Tibial nerve (tissue), 4 donors: Measurements from ENCODE around the gene MSANTD1. TPM values are rescaled to one million over a fixed set of nuclear protein-coding genes. Genes with fewer than 3 reads are reported as not detected.
"Not testable (repeated sequence)": the region's sequence is repeated elsewhere in the genome, so short reads cannot be mapped to it uniquely, and the experiment has no call there.

Source experiments
- DNase-seq, 2 donors: peaks; one replicate each; pipeline ENCODE4 v3.0.0-alpha.2; 2019; ENCODE audit warnings: low spot score in 2 of 2
- H3K27ac ChIP-seq, 4 donors: fragments of 200-600 bp; sonication (generic) in 3 of 4; one replicate each; pipeline ENCODE4 v1.5.1; 2017 to 2019; ENCODE audit warnings: mild to moderate bottlenecking in 1 of 4
- H3K27me3 ChIP-seq, 2 donors: fragments of 200-600 bp; sonication (generic) in 1 of 2; one replicate each; pipeline versions ENCODE4 v1.5.1 to v1.6.0; 2017 to 2019
- H3K36me3 ChIP-seq, 3 donors: fragments of 200-600 bp; sonication (generic); one replicate each; pipeline ENCODE4 v1.5.1; 2018 to 2019
- H3K4me1 ChIP-seq, 4 donors: fragments of 200-600 bp; sonication (generic) in 3 of 4; one replicate each; pipeline ENCODE4 v1.5.1; 2017 to 2019
- H3K4me3 ChIP-seq, 4 donors: fragments of 200-600 bp; sonication (generic) in 3 of 4; one replicate each; pipeline ENCODE4 v1.5.1; 2017 to 2019; ENCODE audit warnings: mild to moderate bottlenecking in 1 of 4, moderate library complexity in 1 of 4
- H3K9me3 ChIP-seq, 4 donors: fragments of 200-600 bp; sonication (generic) in 3 of 4; one replicate each; pipeline ENCODE4 v1.5.1; 2017 to 2019
- EP300 ChIP-seq, 2 donors: sonication (generic); formaldehyde crosslinking; IDR thresholded peaks; one replicate each; pipeline ENCODE4 v1.6.1; 2017; ENCODE audit warnings: antibody characterized with exemption in 2 of 2, mild to moderate bottlenecking in 1 of 2
- POLR2A ChIP-seq, 2 donors: fragments of 450-650 bp; IDR thresholded peaks; one replicate each; pipeline ENCODE4 v1.6.1; 2017; ENCODE audit warnings: antibody characterized with exemption in 2 of 2, mild to moderate bottlenecking in 2 of 2, moderate library complexity in 2 of 2
- WGBS, 2 donors: methylation state at CpG; one replicate each; pipeline ENCODE4 v1.1.5; 2018; 5-methylcytosine and 5-hydroxymethylcytosine counted together
- total RNA-seq, 4 donors: library from RNA; depleted of rRNA; stranded (reverse); fragments of >200 nt; gene quantifications; one replicate each; pipeline ENCODE4 v1.1.0, GENCODE V29; 2016
- TF ChIP-seq, protein P1 (sequence below), 5 experiments: fragments of 200-600 bp in 3 of 5; fragments of 450-650 bp in 2 of 5; sonication (generic) in 3 of 5; IDR thresholded peaks; one replicate each; pipeline ENCODE4 v1.5.1; 2016 to 2019; ENCODE audit warnings: antibody characterized with exemption in 5 of 5, mild to moderate bottlenecking in 3 of 5, moderate library complexity in 2 of 5

Gene MSANTD1
- total RNA-seq, 4 donors from 2014 or later = 1.2 to 2.0 (median 1.4) TPM

DNA sequence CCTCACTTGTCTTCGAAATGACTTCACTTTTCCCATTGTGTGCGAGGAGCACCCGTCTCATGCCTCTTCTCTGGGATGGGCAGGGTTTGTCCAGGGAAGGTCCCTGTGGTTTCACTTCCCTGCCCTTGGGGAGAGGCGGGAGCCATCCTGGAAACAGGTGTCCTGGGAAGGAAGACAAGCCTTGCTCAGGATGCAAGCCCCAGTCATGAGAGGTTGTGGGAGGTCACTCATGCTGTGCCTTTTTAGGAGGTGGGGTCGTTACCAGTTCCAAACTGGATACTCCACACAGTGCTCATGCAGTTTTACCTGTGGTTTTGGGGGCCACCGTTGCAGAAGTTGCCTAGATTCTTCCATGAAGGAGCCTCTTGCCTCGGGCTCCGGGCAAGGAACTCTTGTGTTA lies 47.7 kb downstream of the MSANTD1 start:
- no peak overlapping the region for H3K4me3 ChIP-seq
- 91 to 92% methylated on average over 8 of the region's 8 CpGs for WGBS, 2 donors
- TF ChIP-seq EP300 (IDR thresholded peaks at IDR 0.05) = no peak
- no peak for TF ChIP-seq POLR2A (IDR thresholded peaks at IDR 0.05)
- TF ChIP-seq, protein P1, sequence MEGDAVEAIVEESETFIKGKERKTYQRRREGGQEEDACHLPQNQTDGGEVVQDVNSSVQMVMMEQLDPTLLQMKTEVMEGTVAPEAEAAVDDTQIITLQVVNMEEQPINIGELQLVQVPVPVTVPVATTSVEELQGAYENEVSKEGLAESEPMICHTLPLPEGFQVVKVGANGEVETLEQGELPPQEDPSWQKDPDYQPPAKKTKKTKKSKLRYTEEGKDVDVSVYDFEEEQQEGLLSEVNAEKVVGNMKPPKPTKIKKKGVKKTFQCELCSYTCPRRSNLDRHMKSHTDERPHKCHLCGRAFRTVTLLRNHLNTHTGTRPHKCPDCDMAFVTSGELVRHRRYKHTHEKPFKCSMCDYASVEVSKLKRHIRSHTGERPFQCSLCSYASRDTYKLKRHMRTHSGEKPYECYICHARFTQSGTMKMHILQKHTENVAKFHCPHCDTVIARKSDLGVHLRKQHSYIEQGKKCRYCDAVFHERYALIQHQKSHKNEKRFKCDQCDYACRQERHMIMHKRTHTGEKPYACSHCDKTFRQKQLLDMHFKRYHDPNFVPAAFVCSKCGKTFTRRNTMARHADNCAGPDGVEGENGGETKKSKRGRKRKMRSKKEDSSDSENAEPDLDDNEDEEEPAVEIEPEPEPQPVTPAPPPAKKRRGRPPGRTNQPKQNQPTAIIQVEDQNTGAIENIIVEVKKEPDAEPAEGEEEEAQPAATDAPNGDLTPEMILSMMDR (IDR thresholded peaks at IDR 0.05) = no peak
- H3K4me1 ChIP-seq = peaks cover 0 to 42% (median 11%) of the 10 kb centered on the region in 4 donors
- H3K9me3 ChIP-seq = peaks cover 0 to 20% (median 0%) of the 10 kb centered on the region in 4 donors
- H3K27ac ChIP-seq = no peak overlapping the region
- H3K27me3 ChIP-seq = no peaks in the 10 kb centered on the region
- H3K36me3 ChIP-seq = peaks cover 0 to 7% (median 0%) of the 10 kb centered on the region in 3 donors
- DNase-seq = no peak

DNA sequence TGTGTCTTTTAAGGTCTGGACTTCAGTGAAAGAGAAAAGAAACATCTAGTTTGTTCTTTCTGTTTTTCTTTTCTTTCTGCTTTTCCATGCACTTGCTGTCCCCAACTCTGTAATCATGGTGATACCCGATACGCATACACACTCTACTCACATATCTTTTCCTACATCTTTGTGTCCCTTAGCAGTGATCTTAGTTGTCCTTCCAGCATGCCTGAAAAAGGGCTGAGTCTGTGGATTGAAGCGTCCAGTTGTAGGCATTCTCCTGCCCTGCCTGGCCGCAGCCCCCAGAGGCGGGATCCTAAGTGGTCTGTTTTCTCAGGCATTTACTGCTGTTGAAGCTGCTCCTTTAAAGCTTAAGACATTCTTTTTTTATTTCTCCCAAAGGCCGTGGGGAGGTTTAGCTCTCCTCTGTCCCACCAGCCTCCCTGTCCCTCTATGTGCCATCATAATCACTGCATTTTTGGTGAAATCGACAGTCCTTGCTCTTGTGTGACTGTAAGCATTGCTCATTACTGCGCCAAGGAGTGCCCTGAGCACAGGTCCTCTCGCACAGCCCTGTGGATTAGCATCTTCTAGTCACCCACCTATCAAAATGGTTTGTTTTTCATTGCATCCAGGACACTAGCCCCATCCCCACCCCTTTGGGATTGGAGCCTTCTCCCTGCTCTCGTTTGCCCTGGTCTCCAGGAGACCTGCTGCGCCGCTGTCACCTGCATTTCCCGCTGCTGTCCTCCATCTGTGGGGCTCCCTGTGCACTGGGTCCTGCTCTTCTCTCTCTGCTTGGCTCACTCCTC lies 48.3 kb downstream of the MSANTD1 start:
- peaks cover 0 to 45% (median 14%) of the 10 kb centered on the region in 4 donors for H3K4me1 ChIP-seq
- H3K36me3 ChIP-seq = peaks cover 0 to 7% (median 0%) of the 10 kb centered on the region in 3 donors
- H3K27ac ChIP-seq = no peak overlapping the region
- H3K9me3 ChIP-seq = peaks cover 0 to 20% (median 0%) of the 10 kb centered on the region in 4 donors
- 85 to 94% methylated on average over 13 of the region's 13 CpGs for WGBS, 2 donors
- no peak overlapping the region for H3K4me3 ChIP-seq
- no peak for DNase-seq
- H3K27me3 ChIP-seq = no peaks in the 10 kb centered on the region
- no peak for TF ChIP-seq EP300 (IDR thresholded peaks at IDR 0.05)
- TF ChIP-seq, protein P1 (IDR thresholded peaks at IDR 0.05) = no peak
- TF ChIP-seq POLR2A (IDR thresholded peaks at IDR 0.05) = no peak

DNA sequence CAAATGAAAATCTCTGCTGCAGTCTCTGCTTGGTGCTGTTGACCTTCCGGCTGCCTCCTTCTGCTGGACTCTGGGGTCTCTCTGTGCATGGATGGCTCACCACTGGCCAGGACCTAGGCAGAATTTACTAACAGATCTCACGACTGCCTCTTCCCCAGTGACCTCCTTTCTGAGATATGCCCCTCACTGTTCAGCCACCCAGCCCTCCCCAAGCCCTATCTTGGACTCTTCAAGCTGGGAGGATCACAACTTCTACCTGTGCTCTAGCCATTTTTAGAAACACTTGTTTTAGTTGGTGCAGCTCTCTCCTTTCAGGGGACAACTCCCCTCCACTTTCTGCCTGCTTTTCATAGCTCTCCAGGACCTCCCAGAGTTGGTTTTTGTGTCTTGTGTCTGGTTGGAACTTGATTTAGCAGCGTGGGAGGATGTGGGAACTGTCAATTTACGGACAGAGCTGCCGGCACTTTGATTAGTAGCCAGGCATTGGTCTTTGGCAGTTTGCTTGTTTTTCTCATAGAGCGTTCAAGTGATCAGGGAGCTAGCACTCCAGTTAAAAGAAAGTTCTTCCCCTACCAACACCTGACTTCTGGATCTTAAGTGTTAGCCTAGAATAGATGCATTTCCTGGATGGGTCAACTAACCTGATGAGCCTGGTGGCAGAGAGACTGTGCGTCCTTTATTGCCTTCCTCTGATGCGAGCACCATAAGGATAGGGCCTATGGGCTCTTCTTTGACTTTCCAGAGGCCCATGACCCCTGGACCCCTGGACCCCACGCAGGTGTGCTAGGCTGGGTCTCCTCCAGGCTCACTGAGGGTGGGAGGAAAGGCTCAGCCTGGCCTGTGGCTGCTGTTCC lies 50.4 kb downstream of the MSANTD1 start:
- Histone ChIP-seq H3K4me3 (no peak overlapping the region), H3K27ac (peak overlapping the region in 2 of 4 donors; percentile 22 to 50), H3K36me3 (peaks cover 0 to 7% (median 0%) of the 10 kb centered on the region in 3 donors), H3K9me3 (peaks cover 0 to 20% (median 0%) of the 10 kb centered on the region in 4 donors), H3K4me1 (peaks cover 0 to 56% (median 20%) of the 10 kb centered on the region in 4 donors), H3K27me3 (no peaks in the 10 kb centered on the region)
- no peak for DNase-seq
- WGBS, 2 donors = 51 to 55% methylated on average over 9 of the region's 9 CpGs
- TF ChIP-seq, protein P1 (IDR thresholded peaks at IDR 0.05) = no peak
- TF ChIP-seq EP300 (IDR thresholded peaks at IDR 0.05) = no peak
- no peak for TF ChIP-seq POLR2A (IDR thresholded peaks at IDR 0.05)

DNA sequence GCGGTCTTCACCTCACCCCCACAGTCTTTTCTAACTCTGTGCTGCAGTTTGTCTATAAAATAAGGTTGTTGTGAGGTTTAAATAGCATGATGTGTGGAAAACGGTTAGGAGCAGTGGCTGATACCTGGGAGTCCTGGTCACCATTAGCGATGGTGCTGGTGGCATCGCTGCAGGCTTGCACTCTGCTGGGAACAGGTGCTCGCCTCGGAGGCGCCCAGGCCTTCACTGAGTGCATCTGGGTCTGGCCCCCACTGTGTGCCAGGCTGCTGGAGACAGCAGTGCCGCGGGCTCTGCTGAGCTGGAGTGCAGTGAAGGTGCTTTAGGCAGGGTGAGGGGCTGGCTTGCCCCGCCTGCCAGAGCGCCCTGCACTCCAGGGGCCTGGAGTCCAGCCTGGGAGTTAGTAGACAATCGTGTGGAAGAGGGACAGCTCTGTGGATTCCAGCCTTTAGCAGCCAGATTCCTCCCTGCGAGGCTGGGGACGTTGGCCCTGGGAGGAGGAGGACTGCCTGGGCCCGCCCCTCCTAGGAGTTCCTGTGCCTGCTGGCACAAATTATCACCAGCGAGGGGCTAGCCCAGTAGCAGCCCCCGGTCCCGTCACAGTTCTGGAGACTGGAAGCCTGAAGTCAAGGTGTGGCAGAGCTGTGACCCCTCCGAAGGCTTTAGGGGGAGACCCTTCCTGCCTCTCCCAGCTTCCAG lies 51.2 kb downstream of the MSANTD1 start:
- peak overlapping the region in 1 of 4 donors; percentile 34 for H3K27ac ChIP-seq
- peaks cover 0 to 20% (median 0%) of the 10 kb centered on the region in 4 donors for H3K9me3 ChIP-seq
- no peaks in the 10 kb centered on the region for H3K27me3 ChIP-seq
- no peak for TF ChIP-seq EP300 (IDR thresholded peaks at IDR 0.05)
- peaks cover 0 to 62% (median 24%) of the 10 kb centered on the region in 4 donors for H3K4me1 ChIP-seq
- 82 to 85% methylated on average over 14 of the region's 19 CpGs for WGBS, 2 donors
- no peak overlapping the region for H3K4me3 ChIP-seq
- no peak for DNase-seq
- peaks cover 0 to 7% (median 0%) of the 10 kb centered on the region in 3 donors for H3K36me3 ChIP-seq

DNA sequence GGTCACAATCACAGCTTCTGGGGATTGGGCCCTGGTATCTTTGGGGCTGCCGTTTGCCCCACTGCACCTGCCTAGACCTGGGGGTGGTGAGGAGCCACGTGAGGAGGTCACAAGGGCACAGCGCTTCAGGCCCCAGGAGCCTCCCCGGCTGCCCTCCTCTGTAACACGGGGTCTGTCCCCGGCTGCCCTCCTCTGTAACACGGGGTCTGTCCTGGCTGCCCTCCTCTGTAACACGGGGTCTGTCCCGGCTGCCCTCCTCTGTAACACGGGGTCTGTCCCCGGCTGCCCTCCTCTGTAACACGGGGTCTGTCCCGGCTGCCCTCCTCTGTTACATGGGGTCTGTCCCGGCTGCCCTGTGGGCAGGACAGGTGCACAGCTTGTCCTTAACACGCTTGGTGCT lies 51.9 kb downstream of the MSANTD1 start:
- WGBS, 2 donors = 85 to 91% methylated on average over 11 to 15 of the region's 15 CpGs
- not testable (repeated sequence) for H3K27me3 ChIP-seq, DNase-seq, H3K36me3 ChIP-seq, H3K4me3 ChIP-seq
- peak overlapping the region in 1 of 4 donors; percentile 87 for H3K27ac ChIP-seq
- H3K9me3 ChIP-seq = peaks cover 0 to 16% (median 0%) of the 10 kb centered on the region in 4 donors
- peaks cover 0 to 70% (median 32%) of the 10 kb centered on the region in 4 donors for H3K4me1 ChIP-seq
